HT1080 (cell line): ENCODE data around the gene OR8B12. TPM values are rescaled to one million over a fixed set of nuclear protein-coding genes. Genes with fewer than 3 reads are reported as not detected.
"Not testable (repeated sequence)": the region's sequence is repeated elsewhere in the genome, so short reads cannot be mapped to it uniquely, and the experiment has no call there.

Experiments
- DNase-seq: peaks from one replicate; pipeline ENCODE4 v3.0.0-alpha.2; 2015; ENCODE audit warnings: low read depth
- small RNA-seq: library from RNA; depleted of rRNA; stranded (forward); fragments of <200 nt; gene quantifications from one replicate; pipeline ENCODE3, GENCODE V24; 2014
- total RNA-seq: library from RNA; depleted of rRNA; stranded (reverse); fragments of >200 nt; shearing (Covaris generic); gene quantifications from 2 replicates; pipeline ENCODE4 v1.2.3, GENCODE V29; 2014; rRNA removed

The OR8B12 gene
- total RNA-seq, 1 experiment from 2014 or later = not detected

- no peak for DNase-seq
These were observed 9.8 kb downstream of the OR8B12 start for GRCh38 chr11:124533626-124534025.

- no peak for DNase-seq
These were observed 23.0 kb downstream of the OR8B12 start for GRCh38 chr11:124520550-124520854.

- DNase-seq = no peak
These were observed 23.5 kb downstream of the OR8B12 start for GRCh38 chr11:124519850-124520549.

GRCh38 chr11:124518989-124519451 lies 24.4 kb downstream of the OR8B12 start:
- DNase-seq = peak; percentile 17

GRCh38 chr11:124517314-124517713 lies 26.1 kb downstream of the OR8B12 start:
- DNase-seq = no peak

- not testable (repeated sequence) for DNase-seq
These were observed 28.8 kb downstream of the OR8B12 start for GRCh38 chr11:124514675-124515074.

- DNase-seq = no peak
These were observed 29.3 kb downstream of the OR8B12 start for GRCh38 chr11:124514131-124514530.

GRCh38 chr11:124511745-124512144 lies 31.7 kb downstream of the OR8B12 start:
- DNase-seq = no peak

GRCh38 chr11:124510279-124510678 lies 33.2 kb downstream of the OR8B12 start:
- no peak for DNase-seq

GRCh38 chr11:124499711-124500110 lies 43.7 kb downstream of the OR8B12 start:
- no peak for DNase-seq

- no peak for DNase-seq
These were observed 50.3 kb downstream of the OR8B12 start for GRCh38 chr11:124493016-124493655.

Small RNA genes within 50 kb of the gene (small RNA-seq; reads per million reads assigned to genes)
- not detected for gene OR8A3P

Other genes with a start within 250 kb of the OR8B12 start
- gene OR8D1, start 229.7 kb downstream of the OR8B12 start, total RNA-seq = not detected in 2 replicates
- gene OR8D2, start 223.5 kb downstream of the OR8B12 start, total RNA-seq = not detected in 2 replicates
- gene OR8B2, start 159.2 kb downstream of the OR8B12 start, total RNA-seq = not detected in 2 replicates
- gene OR8B3, start 144.6 kb downstream of the OR8B12 start, total RNA-seq = not detected in 2 replicates
- not detected in 2 replicates for gene OR8B4, start 118.8 kb downstream of the OR8B12 start, total RNA-seq
- not detected in 2 replicates for gene OR8B8, start 98.0 kb downstream of the OR8B12 start, total RNA-seq
- not detected in 2 replicates for gene OR8A1, start 26.3 kb upstream of the OR8B12 start, total RNA-seq
- not detected in 2 replicates for gene PANX3, start 67.8 kb upstream of the OR8B12 start, total RNA-seq
- gene TBRG1, start 79.2 kb upstream of the OR8B12 start, total RNA-seq = 42.9 and 52.7 TPM in 2 replicates
- gene SIAE, start 130.1 kb upstream of the OR8B12 start, total RNA-seq = 4.3 and 5.5 TPM in 2 replicates
- 17.4 and 17.7 TPM in 2 replicates for gene SPA17, start 130.2 kb upstream of the OR8B12 start, total RNA-seq
- 9.1 and 17.5 TPM in 2 replicates for gene NRGN, start 196.3 kb upstream of the OR8B12 start, total RNA-seq
- gene VSIG2, start 208.6 kb upstream of the OR8B12 start, total RNA-seq = not detected in 2 replicates
- gene ESAM, start 218.6 kb upstream of the OR8B12 start, total RNA-seq = 0.43 and 0.66 TPM in 2 replicates